Inflammatory macrophage (primary cell): Measurements from ENCODE around the gene SLC6A11.

Source experiments
- DNase-seq, 2 donors: peaks; one replicate each; pipeline ENCODE4 v3.0.0-alpha.2; 2020 to 2022

The SLC6A11 gene

GRCh38 chr3:10955711-10956453 lies 139.9 kb downstream of the SLC6A11 start:
- no peak for DNase-seq

- no peak for DNase-seq
These were observed 140.5 kb downstream of the SLC6A11 start for GRCh38 chr3:10956531-10956930.

GRCh38 chr3:10956986-10957385 lies 141.0 kb downstream of the SLC6A11 start:
- DNase-seq: no peak

GRCh38 chr3:10957976-10958749 lies 142.1 kb downstream of the SLC6A11 start:
- no peak for DNase-seq

GRCh38 chr3:10960255-10960654 lies 144.2 kb downstream of the SLC6A11 start:
- DNase-seq: no peak

- DNase-seq: no peak
These were observed 145.9 kb downstream of the SLC6A11 start for GRCh38 chr3:10961921-10962320.

- no peak for DNase-seq
These were observed 146.5 kb downstream of the SLC6A11 start for GRCh38 chr3:10962481-10963036.

GRCh38 chr3:10964537-10965167 lies 148.6 kb downstream of the SLC6A11 start:
- no peak for DNase-seq

GRCh38 chr3:10968401-10968800 lies 152.4 kb downstream of the SLC6A11 start:
- DNase-seq: no peak

- no peak for DNase-seq
These were observed 154.4 kb downstream of the SLC6A11 start for GRCh38 chr3:10970306-10970960.

GRCh38 chr3:10972072-10972782 lies 156.2 kb downstream of the SLC6A11 start:
- no peak for DNase-seq

- no peak for DNase-seq
These were observed 157.1 kb downstream of the SLC6A11 start for GRCh38 chr3:10973046-10973595.

- no peak for DNase-seq
These were observed 158.1 kb downstream of the SLC6A11 start for GRCh38 chr3:10974131-10974530.

- DNase-seq: no peak
These were observed 158.8 kb downstream of the SLC6A11 start for GRCh38 chr3:10974746-10975375.

- DNase-seq: no peak
These were observed 159.7 kb downstream of the SLC6A11 start for GRCh38 chr3:10975695-10976234.

GRCh38 chr3:10976770-10977169 lies 160.7 kb downstream of the SLC6A11 start:
- DNase-seq: no peak

- no peak for DNase-seq
These were observed 162.0 kb downstream of the SLC6A11 start for GRCh38 chr3:10977892-10978510.

- no peak for DNase-seq
These were observed 162.9 kb downstream of the SLC6A11 start for GRCh38 chr3:10978956-10979355.

GRCh38 chr3:10980312-10980711 lies 164.3 kb downstream of the SLC6A11 start:
- no peak for DNase-seq

- DNase-seq: no peak
These were observed 165.0 kb downstream of the SLC6A11 start for GRCh38 chr3:10981031-10981430.
